Measurements from ENCODE around the gene DOCK3.

DNA sequence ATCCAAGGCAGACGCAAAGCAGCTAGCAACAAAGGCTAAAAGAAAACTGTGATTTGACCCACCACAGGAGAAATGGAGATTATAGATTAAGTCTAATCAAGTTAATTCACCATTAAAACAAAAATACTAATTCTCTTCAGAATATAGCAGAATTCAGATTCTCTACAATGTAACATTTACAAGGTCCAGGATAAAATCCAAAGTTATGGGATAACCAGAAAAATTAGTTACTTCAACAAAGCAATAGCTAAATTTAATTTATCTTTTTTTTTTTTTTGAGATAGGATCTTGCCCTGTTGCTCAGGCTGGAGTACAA lies 425.8 kb downstream of the DOCK3 start:
- TF ChIP-seq, protein P1, sequence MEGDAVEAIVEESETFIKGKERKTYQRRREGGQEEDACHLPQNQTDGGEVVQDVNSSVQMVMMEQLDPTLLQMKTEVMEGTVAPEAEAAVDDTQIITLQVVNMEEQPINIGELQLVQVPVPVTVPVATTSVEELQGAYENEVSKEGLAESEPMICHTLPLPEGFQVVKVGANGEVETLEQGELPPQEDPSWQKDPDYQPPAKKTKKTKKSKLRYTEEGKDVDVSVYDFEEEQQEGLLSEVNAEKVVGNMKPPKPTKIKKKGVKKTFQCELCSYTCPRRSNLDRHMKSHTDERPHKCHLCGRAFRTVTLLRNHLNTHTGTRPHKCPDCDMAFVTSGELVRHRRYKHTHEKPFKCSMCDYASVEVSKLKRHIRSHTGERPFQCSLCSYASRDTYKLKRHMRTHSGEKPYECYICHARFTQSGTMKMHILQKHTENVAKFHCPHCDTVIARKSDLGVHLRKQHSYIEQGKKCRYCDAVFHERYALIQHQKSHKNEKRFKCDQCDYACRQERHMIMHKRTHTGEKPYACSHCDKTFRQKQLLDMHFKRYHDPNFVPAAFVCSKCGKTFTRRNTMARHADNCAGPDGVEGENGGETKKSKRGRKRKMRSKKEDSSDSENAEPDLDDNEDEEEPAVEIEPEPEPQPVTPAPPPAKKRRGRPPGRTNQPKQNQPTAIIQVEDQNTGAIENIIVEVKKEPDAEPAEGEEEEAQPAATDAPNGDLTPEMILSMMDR (IDR thresholded peaks at IDR 0.05; ENCODE audit: poor library complexity, severe bottlenecking), result no peak
- TF ChIP-seq EZH2 (IDR thresholded peaks at IDR 0.05; ENCODE audit: borderline replicate concordance, insufficient read depth, low read length, poor library complexity, severe bottlenecking), result no peak
- TF ChIP-seq TAF1 (IDR thresholded peaks at IDR 0.05; ENCODE audit: low read depth), result no peak
- TF ChIP-seq SMC3 (conservative IDR thresholded peaks at IDR 0.05; ENCODE audit: poor library complexity), result no peak
- TF ChIP-seq, protein P2, sequence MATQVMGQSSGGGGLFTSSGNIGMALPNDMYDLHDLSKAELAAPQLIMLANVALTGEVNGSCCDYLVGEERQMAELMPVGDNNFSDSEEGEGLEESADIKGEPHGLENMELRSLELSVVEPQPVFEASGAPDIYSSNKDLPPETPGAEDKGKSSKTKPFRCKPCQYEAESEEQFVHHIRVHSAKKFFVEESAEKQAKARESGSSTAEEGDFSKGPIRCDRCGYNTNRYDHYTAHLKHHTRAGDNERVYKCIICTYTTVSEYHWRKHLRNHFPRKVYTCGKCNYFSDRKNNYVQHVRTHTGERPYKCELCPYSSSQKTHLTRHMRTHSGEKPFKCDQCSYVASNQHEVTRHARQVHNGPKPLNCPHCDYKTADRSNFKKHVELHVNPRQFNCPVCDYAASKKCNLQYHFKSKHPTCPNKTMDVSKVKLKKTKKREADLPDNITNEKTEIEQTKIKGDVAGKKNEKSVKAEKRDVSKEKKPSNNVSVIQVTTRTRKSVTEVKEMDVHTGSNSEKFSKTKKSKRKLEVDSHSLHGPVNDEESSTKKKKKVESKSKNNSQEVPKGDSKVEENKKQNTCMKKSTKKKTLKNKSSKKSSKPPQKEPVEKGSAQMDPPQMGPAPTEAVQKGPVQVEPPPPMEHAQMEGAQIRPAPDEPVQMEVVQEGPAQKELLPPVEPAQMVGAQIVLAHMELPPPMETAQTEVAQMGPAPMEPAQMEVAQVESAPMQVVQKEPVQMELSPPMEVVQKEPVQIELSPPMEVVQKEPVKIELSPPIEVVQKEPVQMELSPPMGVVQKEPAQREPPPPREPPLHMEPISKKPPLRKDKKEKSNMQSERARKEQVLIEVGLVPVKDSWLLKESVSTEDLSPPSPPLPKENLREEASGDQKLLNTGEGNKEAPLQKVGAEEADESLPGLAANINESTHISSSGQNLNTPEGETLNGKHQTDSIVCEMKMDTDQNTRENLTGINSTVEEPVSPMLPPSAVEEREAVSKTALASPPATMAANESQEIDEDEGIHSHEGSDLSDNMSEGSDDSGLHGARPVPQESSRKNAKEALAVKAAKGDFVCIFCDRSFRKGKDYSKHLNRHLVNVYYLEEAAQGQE (IDR thresholded peaks at IDR 0.05; ENCODE audit: borderline replicate concordance), result no peak
- no peak for TF ChIP-seq POLR2AphosphoS5 (IDR thresholded peaks at IDR 0.05)

All from neural cell (in vitro differentiated cells).